ENCODE results near the gene SLA2. TPM values are rescaled to one million over a fixed set of nuclear protein-coding genes. Genes with fewer than 3 reads are reported as not detected.
A peak's percentile ranks its signal among the peaks of the same experiment; 100 is the strongest.

The SLA2 gene
- total and polyA plus RNA-seq, 2 donors (not counting 1 experiment from before 2014, with no cell fraction given): not detected

DNA sequence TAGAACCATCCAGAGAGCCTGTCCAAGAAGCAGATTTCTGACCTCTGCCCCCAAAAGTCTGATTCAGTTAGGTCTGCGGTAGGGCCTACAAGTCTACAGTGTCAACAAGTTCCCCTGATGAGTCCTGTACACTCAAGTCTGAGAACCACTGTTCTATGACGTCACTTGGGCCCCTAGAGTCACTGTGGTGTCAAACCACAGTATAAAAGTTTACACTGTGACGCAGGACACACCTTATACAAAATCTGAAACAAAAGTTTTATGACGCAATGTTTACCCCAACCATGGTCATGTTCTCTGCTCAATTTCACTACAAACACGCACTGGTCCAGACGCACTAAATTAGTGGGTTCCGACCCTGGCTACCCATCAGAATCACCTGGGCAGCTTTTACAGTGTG is 17.9 kb downstream of the SLA2 start:
- H3K4me2 ChIP-seq (ENCODE audit: extremely low read depth, insufficient read depth, low read length): no peak overlapping the region
- H4K20me1 ChIP-seq (ENCODE audit: control insufficient read depth, extremely low read depth, insufficient read depth, low read length): no peaks in the 10 kb centered on the region
- TF ChIP-seq, protein P1, sequence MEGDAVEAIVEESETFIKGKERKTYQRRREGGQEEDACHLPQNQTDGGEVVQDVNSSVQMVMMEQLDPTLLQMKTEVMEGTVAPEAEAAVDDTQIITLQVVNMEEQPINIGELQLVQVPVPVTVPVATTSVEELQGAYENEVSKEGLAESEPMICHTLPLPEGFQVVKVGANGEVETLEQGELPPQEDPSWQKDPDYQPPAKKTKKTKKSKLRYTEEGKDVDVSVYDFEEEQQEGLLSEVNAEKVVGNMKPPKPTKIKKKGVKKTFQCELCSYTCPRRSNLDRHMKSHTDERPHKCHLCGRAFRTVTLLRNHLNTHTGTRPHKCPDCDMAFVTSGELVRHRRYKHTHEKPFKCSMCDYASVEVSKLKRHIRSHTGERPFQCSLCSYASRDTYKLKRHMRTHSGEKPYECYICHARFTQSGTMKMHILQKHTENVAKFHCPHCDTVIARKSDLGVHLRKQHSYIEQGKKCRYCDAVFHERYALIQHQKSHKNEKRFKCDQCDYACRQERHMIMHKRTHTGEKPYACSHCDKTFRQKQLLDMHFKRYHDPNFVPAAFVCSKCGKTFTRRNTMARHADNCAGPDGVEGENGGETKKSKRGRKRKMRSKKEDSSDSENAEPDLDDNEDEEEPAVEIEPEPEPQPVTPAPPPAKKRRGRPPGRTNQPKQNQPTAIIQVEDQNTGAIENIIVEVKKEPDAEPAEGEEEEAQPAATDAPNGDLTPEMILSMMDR (conservative IDR thresholded peaks at IDR 0.05 in 1 of 2, IDR thresholded peaks at IDR 0.05 in 1 of 2; ENCODE audit: low read depth in 1 of 2, low read length in 2 of 2): no peak
- no peak for TF ChIP-seq EZH2 (IDR thresholded peaks at IDR 0.05; ENCODE audit: low read length, missing control alignments)
- H3K4me1 ChIP-seq (ENCODE audit: control insufficient read depth, extremely low read depth, insufficient read depth, low read length): no peaks in the 10 kb centered on the region
- no peak overlapping the region for H3K9ac ChIP-seq (ENCODE audit: insufficient read depth, low read length)
- no peak overlapping the region for H3K4me3 ChIP-seq (replicated peaks in 1 of 4; ENCODE audit: control extremely low read depth in 1 of 4, insufficient read depth in 1 of 4, low read depth in 3 of 4, low read length in 4 of 4)
- H3K9me3 ChIP-seq (ENCODE audit: control insufficient read depth, insufficient read depth, low read depth, low read length): no peaks in the 10 kb centered on the region
- no peak overlapping the region for H2AFZ ChIP-seq (ENCODE audit: low read length)
- no peaks in the 10 kb centered on the region for H3K36me3 ChIP-seq (ENCODE audit: control insufficient read depth, insufficient read depth, low read length)
- H3K27me3 ChIP-seq (ENCODE audit: control insufficient read depth, insufficient read depth, low read length): no peaks in the 10 kb centered on the region
- peak in 1 of 2 donors; percentile 11 for DNase-seq (ENCODE audit: low read depth in 2 of 2)
- H3K27ac ChIP-seq (ENCODE audit: insufficient read depth, low read length): no peak overlapping the region
- no peaks in the 10 kb centered on the region for H3K79me2 ChIP-seq (ENCODE audit: control insufficient read depth, insufficient read depth, low read length)

DNA sequence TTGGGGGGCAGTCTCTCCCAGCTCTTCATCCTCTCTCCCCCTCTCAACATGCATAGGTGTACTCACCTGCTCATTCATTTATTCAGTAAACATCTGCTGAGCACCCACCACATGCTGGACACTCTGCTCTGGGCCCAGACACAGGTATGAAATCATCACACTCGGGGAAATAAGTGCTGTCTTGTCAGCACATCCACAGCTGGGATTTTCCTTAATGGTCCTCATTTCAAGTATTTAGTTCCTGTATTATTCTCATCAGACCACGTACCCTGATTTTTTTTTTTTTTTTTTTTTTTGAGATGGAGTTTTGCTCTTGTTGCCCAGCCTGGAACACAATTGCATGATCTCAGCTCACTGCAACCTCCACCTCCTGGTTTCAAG is 21.1 kb downstream of the SLA2 start:
- no peaks in the 10 kb centered on the region for H3K27me3 ChIP-seq (ENCODE audit: control insufficient read depth, insufficient read depth, low read length)
- no peak overlapping the region for H3K9ac ChIP-seq (ENCODE audit: insufficient read depth, low read length)
- H4K20me1 ChIP-seq (ENCODE audit: control insufficient read depth, extremely low read depth, insufficient read depth, low read length): no peaks in the 10 kb centered on the region
- no peaks in the 10 kb centered on the region for H3K4me1 ChIP-seq (ENCODE audit: control insufficient read depth, extremely low read depth, insufficient read depth, low read length)
- H3K79me2 ChIP-seq (ENCODE audit: control insufficient read depth, insufficient read depth, low read length): no peaks in the 10 kb centered on the region
- TF ChIP-seq, protein P1 (conservative IDR thresholded peaks at IDR 0.05 in 1 of 2, IDR thresholded peaks at IDR 0.05 in 1 of 2; ENCODE audit: low read depth in 1 of 2, low read length in 2 of 2): no peak
- no peak for TF ChIP-seq EZH2 (IDR thresholded peaks at IDR 0.05; ENCODE audit: low read length, missing control alignments)
- H3K4me2 ChIP-seq (ENCODE audit: extremely low read depth, insufficient read depth, low read length): no peak overlapping the region
- no peak overlapping the region for H2AFZ ChIP-seq (ENCODE audit: low read length)
- no peak overlapping the region for H3K4me3 ChIP-seq (replicated peaks in 1 of 4; ENCODE audit: control extremely low read depth in 1 of 4, insufficient read depth in 1 of 4, low read depth in 3 of 4, low read length in 4 of 4)
- H3K36me3 ChIP-seq (ENCODE audit: control insufficient read depth, insufficient read depth, low read length): no peaks in the 10 kb centered on the region
- no peak for DNase-seq (ENCODE audit: low read depth in 2 of 2)
- H3K27ac ChIP-seq (ENCODE audit: insufficient read depth, low read length): no peak overlapping the region
- H3K9me3 ChIP-seq (ENCODE audit: control insufficient read depth, insufficient read depth, low read depth, low read length): no peaks in the 10 kb centered on the region

DNA sequence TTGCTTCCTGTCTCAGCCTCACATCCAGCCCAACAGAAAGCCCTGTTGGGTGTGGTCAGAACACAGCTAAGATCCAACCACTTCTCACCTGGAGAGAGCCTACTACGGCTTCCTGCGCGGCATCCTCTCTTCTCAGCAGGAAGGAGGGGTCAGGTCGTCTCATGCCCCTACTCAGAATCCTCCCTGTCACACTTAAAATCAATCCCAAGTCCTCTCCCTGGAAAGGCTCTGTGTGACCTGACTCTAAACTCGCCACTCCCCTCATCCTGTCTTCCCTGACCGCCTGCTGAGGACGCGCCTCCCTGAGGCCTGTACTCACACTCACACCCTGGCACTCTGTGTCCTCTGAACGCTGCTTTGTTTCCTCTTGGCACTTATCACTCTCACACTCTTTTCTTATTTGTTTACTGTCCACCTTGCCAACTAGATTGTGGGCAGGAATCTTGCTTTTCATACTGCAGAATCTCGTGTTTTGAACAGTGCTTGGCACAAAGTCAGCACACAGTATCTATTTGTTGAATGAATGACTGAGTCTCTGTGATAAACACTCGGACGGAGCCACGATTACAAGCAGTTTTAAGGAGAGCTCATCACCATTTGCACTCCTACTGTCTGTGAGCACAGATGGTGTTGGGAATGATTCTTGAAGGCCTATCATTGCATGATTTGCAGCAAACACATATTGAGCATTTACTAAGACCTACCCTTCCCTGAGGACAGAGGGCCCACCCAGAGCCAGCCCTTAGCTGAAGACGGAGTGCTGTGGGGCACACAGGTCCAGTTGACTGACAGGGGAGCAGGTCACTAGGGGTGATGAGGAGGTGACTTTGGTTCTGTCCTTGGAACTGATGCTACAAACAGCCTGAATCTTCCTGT is 21.7 kb downstream of the SLA2 start:
- Histone ChIP-seq H4K20me1 (ENCODE audit: control insufficient read depth, extremely low read depth, insufficient read depth, low read length) (no peaks in the 10 kb centered on the region), H3K27ac (ENCODE audit: insufficient read depth, low read length) (no peak overlapping the region), H3K79me2 (ENCODE audit: control insufficient read depth, insufficient read depth, low read length) (no peaks in the 10 kb centered on the region), H3K4me1 (ENCODE audit: control insufficient read depth, extremely low read depth, insufficient read depth, low read length) (no peaks in the 10 kb centered on the region), H3K9ac (ENCODE audit: insufficient read depth, low read length) (no peak overlapping the region), H3K4me2 (ENCODE audit: extremely low read depth, insufficient read depth, low read length) (no peak overlapping the region), H3K36me3 (ENCODE audit: control insufficient read depth, insufficient read depth, low read length) (no peaks in the 10 kb centered on the region), H3K9me3 (ENCODE audit: control insufficient read depth, insufficient read depth, low read depth, low read length) (no peaks in the 10 kb centered on the region), H2AFZ (ENCODE audit: low read length) (peak overlapping the region; percentile 55), H3K27me3 (ENCODE audit: control insufficient read depth, insufficient read depth, low read length) (no peaks in the 10 kb centered on the region), H3K4me3 (replicated peaks in 1 of 4; ENCODE audit: control extremely low read depth in 1 of 4, insufficient read depth in 1 of 4, low read depth in 3 of 4, low read length in 4 of 4) (no peak overlapping the region)
- DNase-seq (ENCODE audit: low read depth in 2 of 2): no peak
- TF ChIP-seq, protein P1 (conservative IDR thresholded peaks at IDR 0.05 in 1 of 2, IDR thresholded peaks at IDR 0.05 in 1 of 2; ENCODE audit: low read depth in 1 of 2, low read length in 2 of 2): no peak
- no peak for TF ChIP-seq EZH2 (IDR thresholded peaks at IDR 0.05; ENCODE audit: low read length, missing control alignments)

Measured in fibroblast of lung (primary cell).